HCEC 1CT (cell line): ENCODE data around the gene MAP1B.

Source experiments
- DNase-seq: peaks from one replicate; pipeline ENCODE4 v3.0.0-alpha.2; 2017

The MAP1B gene

DNA sequence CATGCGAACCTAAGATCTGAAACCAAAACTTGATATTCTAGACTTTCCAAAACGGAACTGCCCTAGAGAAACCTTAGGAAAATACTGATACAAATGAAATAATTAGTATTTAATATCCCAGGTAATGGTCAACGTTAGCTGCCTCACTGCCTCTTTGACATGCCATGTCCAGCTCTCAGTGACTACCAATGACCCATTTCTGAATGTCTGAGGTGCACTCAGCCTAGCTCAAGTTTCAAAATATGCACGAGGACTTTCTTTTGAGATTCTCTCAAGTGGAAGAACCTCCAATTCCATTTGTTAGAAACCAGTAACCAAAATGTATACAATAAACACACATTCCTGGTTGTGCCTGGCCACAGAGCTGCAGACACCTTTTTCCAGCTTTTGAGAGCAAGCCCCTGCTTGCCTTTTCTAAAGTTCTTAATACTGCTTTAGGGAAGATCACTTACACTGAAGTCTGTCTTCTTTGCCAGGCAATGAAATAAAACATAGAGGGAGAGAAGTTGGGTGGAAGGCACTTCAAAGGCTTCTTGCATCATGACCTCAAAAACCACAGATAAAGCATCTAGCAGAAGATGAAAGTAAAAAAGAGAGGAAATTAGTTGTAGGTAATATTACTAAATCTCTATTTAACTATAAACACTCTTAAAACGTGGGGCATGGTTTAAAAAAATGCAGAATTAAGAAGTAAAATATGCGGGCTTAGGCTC, 124.9 kb downstream of the MAP1B start:
- no peak for DNase-seq

DNA sequence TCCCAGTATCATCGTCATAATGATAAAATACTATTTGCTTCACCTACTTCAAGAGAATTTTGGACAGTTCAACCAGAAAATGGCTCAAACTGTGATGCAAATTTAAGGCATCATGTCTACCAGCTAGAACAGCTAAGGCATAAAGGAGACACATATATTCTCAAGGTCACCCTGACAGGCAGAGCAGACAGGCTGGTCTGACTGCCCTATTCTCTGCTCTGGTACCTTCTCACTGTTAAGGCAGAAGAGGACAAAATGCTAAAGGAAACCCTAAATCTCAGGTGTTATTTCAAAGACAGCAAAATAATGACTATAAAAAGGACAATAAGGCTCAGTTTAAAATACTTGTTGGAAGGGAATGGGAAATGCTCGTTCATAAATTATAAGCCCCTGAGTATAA, 125.6 kb downstream of the MAP1B start:
- DNase-seq: no peak

DNA sequence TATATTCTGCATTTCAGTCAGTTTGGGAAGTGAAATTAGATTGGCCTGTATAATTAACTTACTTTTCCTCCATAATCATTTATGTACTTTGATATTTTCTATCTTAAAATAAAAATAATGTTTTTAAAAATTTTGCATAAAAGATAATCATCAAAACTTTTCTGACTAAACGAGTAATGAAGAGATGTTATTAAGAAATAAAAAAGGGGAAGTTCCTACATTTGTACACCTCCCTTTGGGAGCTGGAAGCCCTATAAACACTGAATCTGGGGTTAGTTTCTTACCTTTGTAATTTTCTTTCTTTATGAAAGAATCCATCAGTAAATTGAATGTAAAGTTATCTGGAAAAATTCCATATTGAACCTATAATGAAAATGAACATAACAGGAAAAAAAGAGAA, 126.6 kb downstream of the MAP1B start:
- DNase-seq: no peak

DNA sequence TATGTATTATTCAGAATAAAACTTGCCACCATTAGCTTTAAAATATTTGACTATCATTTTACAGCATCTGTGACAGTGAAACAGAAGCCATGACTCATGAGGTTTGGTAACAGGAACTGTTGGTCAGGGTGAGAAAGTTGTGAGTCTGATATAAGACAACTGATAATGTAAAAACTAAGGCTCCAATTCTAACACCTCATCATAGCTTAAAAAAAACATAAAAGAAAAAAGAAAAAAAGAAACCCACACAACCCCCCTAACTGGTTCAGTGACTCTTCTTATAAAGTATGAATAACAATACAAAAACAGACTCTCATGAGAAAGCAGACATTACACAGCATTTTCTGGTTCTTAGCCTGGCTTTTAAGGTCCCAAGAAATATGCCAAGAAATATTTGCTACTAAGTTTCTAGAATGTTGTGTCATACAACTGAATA, 127.0 kb downstream of the MAP1B start:
- DNase-seq: peak; percentile 77

DNA sequence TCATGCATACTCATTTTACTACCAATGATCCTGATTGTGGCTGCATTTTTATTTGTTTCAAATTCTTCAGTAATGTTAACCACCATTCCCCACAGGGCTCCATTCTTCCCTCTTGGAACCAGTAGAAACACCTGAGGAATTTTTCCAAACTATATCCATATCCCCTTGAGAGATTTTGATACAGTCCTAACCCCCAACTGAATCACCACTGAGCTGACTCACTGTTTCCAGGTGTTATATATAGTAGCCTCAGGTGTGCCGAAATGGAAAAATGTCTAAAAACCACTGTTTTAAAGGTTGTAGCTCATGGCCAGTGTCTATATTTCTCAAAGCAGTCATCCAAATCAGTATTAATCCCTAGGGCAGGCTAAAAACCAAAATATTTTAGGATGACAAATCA, 127.6 kb downstream of the MAP1B start:
- DNase-seq: no peak

DNA sequence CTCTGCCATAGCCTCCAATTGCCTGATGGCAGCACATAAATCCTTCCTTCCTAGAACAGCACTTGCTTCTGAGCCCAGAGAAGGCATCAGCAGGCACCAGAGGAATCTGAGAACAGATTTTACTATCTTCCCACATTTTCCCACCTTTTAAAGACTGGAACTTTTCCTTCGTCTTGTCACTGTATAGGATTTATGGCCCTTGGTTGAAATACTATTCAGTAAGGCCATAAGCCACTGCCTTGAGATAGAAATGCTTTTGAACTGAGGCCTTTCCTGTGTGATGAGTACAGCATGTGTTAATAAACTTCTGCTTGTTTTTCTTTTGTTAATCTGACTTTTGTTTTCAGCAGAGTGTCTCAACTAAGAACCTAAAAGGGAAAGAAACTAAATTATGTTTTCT, 128.4 kb downstream of the MAP1B start:
- no peak for DNase-seq

DNA sequence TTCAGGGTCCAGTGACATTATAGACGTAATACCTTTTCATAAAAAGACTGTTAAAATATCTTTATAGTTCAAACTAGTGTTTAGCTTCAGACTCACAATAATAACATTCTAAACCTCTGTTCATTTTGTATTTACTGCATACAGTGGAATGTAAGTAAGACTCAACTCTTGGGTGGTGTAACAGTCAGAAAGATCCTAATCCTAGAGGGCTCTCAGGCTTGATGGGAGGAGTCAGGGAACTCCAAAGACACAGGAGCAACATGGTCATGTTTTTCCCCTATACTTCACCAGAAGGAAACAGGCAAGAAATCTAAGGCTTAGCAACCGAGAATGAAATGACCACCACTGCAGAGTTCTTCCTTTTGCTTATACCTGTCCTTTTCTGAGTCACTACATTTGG, 130.1 kb downstream of the MAP1B start:
- DNase-seq: no peak

DNA sequence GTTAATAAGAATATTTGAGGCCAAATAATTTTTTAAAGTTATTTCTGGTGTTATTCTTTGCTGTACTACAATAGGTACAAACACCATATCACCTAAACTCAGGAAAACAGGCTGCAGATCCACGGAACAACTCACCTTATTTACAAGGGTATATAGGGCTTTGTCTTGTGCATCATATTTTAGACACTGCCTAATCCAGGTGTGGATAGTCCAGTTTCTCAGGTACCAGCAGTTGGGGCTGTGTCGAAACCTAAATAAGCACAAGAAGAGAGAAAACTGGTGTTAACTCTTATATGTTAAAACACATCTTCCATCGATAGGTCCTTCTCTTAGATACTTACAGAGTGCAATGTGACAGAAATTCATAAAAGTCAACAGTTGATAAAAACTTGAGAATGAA, 130.6 kb downstream of the MAP1B start:
- DNase-seq: no peak

DNA sequence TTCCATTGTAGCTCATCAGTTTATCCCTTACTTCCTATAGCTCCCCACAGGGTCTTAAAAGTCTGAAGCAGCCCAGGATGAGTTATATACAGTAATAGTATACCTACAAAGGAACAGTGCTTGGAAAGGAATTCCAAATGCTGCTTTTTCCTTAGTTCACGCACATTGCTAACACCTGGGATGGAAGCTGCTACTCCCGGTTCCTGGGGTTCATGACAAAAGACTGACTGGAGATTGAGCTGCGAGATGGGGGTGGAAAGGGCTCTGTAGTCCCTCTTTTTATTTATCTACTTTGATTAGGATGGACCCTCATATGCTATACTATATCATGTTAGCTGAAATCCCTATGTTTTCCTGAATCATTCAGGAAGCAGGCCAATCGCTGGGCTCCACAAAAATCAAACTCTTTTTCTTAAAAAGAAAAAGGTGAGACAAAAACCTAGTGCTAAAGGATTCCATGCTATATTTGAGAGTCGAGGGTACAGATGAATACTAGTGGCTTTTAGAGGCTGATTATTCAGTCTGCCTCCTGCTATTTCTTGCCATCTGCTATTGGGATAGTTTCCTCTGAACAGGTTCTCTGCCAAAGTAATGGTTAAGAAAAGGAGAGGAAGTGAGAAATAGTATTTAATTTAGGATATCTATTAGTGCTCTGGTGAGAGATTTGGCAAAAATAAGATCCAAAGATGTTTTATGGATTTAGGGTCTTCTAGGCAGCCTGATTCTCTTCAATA, 131.6 kb downstream of the MAP1B start:
- DNase-seq: no peak

DNA sequence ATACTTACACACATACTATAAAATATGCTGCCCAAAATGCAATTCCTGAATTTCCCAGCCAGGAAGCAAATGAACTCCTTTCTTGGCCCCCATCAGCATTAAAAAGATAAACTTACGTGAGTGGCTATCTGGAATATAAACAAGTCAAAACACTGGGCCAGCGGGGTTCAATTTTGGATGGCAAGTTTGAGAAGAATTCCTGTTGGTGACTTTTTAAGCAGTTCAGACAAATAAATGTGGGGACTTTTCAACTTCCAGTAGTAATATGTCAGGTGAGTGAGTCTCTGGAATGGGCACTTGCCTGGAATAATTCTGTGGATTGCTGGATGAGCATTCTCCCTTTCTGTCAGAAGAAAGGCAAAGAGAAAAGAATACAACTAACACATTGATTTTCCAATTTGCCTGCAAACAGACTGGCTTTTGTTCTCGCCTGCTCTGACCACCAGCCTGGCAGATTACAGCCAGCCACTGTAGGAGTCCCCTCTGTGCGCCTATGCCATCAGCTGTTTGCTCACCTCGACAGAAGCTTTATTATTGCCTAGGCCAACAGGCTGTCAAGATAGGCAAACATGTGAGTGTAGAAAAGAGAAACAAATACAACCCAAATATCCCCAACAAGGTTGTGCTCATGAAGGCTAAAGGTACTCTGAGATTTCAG, 134.2 kb downstream of the MAP1B start:
- no peak for DNase-seq

DNA sequence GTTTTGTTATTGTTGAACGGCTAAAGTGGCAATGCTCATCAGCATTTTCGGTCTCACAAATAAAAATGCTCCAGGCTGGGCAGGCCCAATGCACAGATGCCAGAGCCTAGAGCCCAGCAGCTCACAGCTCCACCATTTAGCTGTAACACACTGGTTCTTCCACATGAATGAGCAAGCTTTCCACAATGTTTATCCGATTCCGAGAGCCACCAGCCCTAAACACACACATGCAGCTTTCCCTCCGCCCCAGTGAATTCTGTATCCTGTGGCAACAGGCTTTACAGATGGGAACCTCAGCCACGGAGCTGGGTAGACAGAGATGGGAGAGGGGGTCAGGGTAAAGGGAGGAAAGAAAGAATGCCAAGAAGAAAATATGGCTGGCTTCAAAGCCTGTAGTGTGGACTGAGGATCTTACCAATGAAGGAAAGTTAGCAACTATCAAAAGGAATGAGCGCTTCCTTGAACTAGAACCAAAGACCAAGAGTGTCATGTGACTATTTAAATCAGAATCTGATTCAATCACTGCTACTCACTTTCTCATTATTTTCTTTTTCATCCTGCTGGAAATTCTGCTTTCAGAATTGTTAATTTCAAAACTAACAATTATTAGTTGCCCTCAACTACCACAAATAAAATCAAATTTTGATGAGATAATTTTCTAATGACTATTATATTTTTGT, 135.7 kb downstream of the MAP1B start:
- no peak for DNase-seq

DNA sequence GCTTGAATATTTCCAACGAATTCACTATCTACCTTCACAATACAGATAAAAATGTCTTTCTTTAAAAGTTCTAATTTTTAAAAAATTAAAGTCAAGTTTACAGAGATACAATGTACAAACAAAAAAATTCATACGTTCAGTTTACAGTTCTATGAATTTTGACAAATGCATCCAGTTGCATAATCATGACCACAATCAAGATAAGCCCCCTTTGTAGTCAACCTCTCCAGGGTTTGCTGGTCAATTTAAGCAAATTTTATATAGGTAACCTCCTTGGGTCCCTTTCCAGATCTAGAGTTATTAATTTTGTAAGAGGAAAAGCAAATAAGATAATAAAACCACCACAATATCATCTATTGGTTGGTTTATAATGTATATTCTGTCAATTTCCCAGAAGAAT, 136.4 kb downstream of the MAP1B start:
- DNase-seq: no peak

DNA sequence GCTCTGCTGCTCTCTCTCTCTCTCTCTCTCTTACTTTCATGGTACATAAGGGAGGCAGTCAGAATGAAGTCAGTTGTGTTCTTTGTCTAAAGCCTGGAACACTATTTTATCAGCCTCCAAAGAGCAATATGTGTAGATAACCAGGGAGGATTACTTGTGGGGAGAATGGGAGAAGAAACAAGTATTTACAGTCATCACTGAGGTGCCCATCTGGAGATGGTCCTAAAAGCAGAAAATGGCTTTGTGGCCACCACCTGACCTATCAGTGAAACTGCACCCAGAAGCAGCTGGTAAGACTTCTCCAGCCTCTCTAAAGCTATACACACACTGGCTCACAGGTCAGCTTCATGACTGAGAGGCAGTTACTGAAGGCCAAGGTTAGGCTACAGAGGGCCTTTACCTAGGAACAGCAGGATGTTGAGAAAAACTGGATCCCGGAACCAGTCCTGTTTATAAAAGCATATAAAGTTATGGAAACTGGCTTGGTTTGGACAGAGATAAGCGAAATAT, 137.6 kb downstream of the MAP1B start:
- DNase-seq: peak; percentile 77

DNA sequence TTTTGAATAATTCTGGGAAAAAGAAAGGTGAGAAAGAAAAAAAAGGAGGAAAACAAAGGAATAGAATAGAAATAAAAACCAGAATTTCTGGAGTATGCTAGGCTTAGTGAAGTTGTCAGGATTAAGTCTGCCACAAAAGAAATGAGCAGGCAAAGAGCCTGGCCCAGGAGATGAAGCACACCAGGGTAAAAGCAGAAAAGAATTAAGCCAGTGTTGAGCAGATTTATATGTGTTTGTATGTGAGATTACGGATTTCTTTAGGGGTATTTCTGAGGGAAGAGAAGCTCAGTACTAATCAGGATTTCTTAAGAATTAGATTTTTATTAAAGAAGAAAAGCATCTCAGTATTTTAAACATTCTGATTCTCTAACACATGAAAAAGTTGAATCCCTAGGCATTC, 138.3 kb downstream of the MAP1B start:
- no peak for DNase-seq

DNA sequence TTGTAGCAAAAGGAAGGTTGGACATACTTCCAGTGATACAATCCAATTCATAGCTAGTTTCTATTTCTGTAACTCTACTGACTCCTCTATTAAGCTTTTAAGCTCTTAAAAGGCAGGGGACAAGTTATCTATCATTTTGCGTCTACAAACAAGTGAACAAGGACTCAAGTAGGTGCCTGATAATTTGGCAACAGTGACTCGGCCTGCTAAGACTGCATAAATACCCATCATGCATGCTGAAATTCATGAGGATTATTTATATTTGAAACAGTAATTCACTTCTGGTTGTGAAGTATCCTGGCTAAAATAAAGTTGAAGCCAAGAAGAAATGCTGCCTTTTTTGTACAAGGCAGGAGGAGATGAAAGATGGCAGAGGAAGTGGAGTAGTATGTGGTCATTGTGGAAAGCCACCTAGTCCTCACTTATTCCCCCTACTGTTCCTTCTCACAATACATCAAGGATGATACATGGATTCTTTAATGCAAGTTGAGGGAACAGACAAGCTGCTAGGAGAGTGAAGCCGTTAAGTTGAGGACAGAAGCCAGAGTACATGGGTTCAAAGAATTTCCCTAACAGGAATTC, 138.8 kb downstream of the MAP1B start:
- DNase-seq: no peak

DNA sequence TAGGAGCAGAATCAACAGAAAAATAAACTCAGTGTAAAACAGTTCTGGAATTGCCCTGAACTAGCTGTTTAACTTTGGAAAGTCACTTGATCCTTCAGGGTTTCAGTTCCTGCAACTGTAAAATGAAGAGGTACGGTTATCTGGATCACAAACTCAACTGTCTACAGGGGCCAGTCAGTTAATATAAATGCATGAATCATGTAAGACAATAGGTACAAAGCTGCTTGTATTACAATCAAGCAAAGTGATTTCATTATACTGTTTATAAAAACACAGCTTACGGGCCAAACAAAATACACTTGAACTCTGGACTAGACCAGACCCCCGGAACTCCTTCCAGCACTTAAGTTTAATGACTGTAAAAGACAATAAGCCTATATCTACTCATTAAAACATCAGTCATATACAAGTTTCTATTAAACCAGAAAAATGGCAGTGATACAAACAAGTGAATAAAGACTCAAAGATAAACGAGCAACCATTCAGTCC, 139.7 kb downstream of the MAP1B start:
- peak; percentile 60 for DNase-seq

DNA sequence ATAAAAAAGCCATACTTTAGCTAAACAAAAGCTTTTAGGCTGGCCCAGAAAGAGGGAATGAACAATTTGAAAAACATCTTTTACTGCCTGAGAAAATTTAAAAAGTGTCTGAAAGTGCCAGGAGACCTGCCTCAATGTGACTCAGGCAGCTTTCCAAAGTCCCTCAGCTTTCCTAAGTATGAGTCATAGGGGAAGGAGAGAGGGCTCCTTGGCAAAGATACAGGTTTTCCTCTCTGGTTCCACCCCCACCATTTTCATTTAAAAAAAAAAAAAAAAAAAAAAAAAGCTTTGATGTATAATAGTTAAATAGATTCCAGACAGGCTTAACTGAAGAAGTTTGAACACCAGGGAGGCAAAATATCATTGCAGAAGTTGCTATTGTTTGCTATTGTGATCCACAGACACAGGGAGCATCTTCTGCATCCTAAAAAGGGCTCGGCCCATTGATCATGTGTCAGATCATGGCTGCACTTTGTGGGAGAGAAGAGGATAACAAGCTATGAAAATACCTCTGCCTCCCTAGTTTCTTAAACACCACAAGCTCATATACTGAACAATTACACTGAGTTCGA, 141.2 kb downstream of the MAP1B start:
- DNase-seq: peak; percentile 88

DNA sequence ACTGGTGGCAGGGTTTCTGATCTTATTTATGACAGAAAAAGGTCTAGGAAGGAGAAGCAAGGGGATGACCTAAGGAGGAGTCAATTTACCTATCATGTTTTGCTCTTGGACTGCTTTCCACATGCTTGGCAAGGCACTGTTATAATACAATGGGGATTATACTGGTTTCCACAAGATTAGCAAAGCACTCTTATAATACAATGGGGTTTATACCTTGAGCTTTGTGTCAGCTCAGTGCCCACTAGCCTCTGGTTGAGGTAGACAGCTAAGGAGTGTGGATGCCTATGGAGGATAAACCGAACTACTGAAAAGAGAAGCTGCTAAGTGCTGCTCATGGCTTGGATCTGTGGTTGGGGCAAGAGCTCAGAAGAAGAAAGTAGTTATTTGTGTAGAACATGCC, 144.1 kb downstream of the MAP1B start:
- no peak for DNase-seq

DNA sequence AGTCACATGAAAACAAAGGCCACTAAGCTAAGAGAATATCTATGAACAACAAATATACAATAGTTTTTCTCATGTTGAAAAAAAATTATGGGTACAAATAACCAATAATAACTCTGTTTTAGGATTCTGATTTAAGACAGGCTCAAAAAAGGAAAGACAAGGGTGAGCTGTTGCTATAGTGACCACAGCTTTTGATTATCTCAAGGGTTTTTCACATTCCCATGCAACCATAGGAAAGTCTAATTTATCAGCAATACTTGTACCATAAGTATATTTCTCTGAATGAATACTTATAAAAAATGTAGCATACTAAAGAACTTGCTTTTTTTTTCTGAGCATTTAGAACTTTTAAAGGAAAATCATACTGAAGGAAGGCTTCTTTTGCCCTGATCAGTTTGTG, 144.7 kb downstream of the MAP1B start:
- no peak for DNase-seq

DNA sequence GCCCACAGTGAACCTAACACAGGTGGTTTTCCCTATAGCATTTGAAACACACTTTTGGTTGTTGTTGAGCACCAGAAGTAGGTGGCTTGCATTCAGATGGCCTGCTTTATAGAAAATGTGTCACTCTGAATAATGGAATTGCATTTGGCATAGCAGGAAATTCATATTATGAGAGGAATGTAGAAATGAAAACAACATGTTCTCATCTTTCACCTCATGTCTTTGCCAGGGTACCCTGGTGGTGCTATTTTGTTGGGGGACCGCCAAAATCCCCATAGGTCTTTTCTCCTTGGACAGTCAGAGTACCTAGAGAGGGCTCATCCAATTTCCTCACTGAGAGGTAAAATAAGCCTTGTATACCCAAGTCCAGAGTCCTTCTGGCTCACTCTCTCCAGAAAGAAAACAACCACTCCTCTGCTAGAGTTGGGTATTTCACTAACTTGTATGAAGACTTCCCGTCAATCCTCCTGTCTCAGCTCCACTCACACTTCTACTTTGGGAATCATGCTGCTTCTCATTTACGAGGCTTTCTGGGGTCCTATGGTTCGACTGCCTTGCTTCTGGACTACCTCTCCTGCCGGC, 145.4 kb downstream of the MAP1B start:
- DNase-seq: peak; percentile 62

DNA sequence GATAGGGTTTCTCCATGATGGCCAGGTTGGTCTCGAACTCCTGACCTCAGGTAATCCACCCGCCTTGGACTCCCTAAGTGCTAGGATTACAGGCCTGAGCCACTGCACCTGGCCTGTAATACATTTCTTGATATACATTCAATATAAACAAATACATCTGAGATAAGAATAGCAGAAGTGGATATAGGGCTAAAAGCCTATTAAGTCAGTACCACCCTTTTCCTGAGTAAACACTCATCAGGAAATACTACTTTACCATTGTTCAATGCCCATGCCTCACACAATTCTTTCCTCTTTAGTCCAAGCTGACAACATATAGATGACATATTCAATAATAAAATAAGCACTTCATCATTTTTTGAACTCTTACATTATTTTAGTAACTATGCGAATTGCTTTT, 148.0 kb downstream of the MAP1B start:
- DNase-seq: no peak

DNA sequence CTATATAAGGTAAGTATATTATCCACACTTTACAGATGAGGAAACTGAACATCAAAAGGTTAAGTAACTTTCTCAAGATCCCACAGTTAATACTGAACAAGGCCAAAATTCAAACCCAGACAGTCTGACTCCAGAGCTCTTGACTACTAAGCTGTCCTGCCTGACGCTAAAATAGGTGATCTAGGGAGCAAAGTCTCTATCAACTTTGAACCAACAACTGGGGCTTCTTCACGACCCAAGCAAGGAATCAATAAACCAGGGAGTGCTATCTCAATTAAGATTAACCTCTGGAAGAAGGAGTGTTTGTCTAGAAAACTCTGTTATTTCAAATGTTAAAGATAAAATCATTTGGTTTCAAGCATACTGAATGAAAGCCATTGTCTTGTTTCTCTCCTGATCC, 148.4 kb downstream of the MAP1B start:
- no peak for DNase-seq
